ENCODE measurements around the gene EML4. TPM values are rescaled to one million over a fixed set of nuclear protein-coding genes. Genes with fewer than 3 reads are reported as not detected.

EML4 gene
- total RNA-seq, 1 experiment from 2014 or later = 68.2 TPM

GRCh38 chr2:42243297-42243696 lies 74.1 kb downstream of the EML4 start:
- H3K4me3 Mint-ChIP-seq (ENCODE audit: low read depth, unreplicated experiment) = no peak overlapping the region
- no peak overlapping the region for H3K27ac Mint-ChIP-seq (ENCODE audit: unreplicated experiment)
- BruUV-seq (replicated peaks) = no TSS peak
- CTCF ChIA-PET = interaction anchor here (0.7 kb wide), 1 partner anchor 15 kb away, joined by 6 read pairs; no protein-coding TSS in a partner anchor
- H3K9me3 Mint-ChIP-seq (ENCODE audit: low read depth, unreplicated experiment) = no peaks in the 10 kb centered on the region
- intact Hi-C loops (cut with micrococcal nuclease; ENCODE audit: unreplicated experiment) = no loop called here
- no peaks in the 10 kb centered on the region for H3K36me3 Mint-ChIP-seq (ENCODE audit: insufficient read depth, unreplicated experiment)
- DNase-seq = no peak
- TF ChIP-seq, protein P1, sequence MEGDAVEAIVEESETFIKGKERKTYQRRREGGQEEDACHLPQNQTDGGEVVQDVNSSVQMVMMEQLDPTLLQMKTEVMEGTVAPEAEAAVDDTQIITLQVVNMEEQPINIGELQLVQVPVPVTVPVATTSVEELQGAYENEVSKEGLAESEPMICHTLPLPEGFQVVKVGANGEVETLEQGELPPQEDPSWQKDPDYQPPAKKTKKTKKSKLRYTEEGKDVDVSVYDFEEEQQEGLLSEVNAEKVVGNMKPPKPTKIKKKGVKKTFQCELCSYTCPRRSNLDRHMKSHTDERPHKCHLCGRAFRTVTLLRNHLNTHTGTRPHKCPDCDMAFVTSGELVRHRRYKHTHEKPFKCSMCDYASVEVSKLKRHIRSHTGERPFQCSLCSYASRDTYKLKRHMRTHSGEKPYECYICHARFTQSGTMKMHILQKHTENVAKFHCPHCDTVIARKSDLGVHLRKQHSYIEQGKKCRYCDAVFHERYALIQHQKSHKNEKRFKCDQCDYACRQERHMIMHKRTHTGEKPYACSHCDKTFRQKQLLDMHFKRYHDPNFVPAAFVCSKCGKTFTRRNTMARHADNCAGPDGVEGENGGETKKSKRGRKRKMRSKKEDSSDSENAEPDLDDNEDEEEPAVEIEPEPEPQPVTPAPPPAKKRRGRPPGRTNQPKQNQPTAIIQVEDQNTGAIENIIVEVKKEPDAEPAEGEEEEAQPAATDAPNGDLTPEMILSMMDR (IDR thresholded peaks at IDR 0.05; ENCODE audit: unreplicated experiment) = no peak
- H3K27me3 Mint-ChIP-seq (ENCODE audit: unreplicated experiment) = no peaks in the 10 kb centered on the region
- H3K4me1 Mint-ChIP-seq (ENCODE audit: low read depth, unreplicated experiment) = peaks cover 42% of the 10 kb centered on the region

DNA sequence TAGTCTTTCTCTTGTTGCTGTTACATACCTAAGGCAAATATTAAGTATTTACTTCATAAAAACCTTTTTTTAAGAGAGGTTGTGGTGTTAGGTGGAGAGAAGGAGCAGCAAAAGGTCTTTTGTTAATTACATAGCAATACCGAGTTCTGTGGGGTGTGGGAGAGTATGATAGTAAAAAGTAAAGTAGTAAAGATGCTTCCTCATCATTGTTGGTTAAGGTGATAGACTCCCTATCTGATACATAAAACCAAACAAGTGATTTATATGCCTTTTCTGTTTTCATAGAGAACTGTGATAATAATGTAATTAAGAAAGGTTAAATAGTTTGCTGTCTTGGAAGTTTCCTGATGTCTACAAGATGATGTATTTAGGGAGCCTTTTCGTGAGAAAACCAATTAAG lies 75.4 kb downstream of the EML4 start:
- no peaks in the 10 kb centered on the region for H3K27me3 Mint-ChIP-seq (ENCODE audit: unreplicated experiment)
- DNase-seq = no peak
- intact Hi-C loops (cut with micrococcal nuclease; ENCODE audit: unreplicated experiment) = no loop called here
- peaks cover 32% of the 10 kb centered on the region for H3K4me1 Mint-ChIP-seq (ENCODE audit: low read depth, unreplicated experiment)
- H3K4me3 Mint-ChIP-seq (ENCODE audit: low read depth, unreplicated experiment) = no peak overlapping the region
- TF ChIP-seq, protein P1 (IDR thresholded peaks at IDR 0.05; ENCODE audit: unreplicated experiment) = no peak
- H3K9me3 Mint-ChIP-seq (ENCODE audit: low read depth, unreplicated experiment) = no peaks in the 10 kb centered on the region
- CTCF ChIA-PET = interaction anchor here (1.0 kb wide), 1 partner anchor 74 kb away, joined by 3 read pairs; no protein-coding TSS in a partner anchor
- no peaks in the 10 kb centered on the region for H3K36me3 Mint-ChIP-seq (ENCODE audit: insufficient read depth, unreplicated experiment)
- BruUV-seq (replicated peaks) = no TSS peak
- H3K27ac Mint-ChIP-seq (ENCODE audit: unreplicated experiment) = no peak overlapping the region

DNA sequence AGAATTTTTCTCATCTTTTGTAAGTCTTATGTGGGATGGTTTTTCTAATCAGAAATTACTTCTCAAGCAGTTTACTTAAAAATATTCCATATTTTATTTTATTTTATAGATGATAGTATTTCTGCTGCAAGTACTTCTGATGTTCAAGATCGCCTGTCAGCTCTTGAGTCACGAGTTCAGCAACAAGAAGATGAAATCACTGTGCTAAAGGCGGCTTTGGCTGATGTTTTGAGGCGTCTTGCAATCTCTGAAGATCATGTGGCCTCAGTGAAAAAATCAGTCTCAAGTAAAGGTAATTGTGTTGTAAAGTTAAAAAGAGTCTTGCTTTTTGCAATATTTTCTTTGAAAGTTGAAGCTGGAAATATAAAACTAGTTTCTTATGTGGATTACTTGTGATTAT lies 76.2 kb downstream of the EML4 start:
- H3K27me3 Mint-ChIP-seq (ENCODE audit: unreplicated experiment) = no peaks in the 10 kb centered on the region
- BruUV-seq (replicated peaks) = no TSS peak
- H3K9me3 Mint-ChIP-seq (ENCODE audit: low read depth, unreplicated experiment) = no peaks in the 10 kb centered on the region
- TF ChIP-seq, protein P1 (IDR thresholded peaks at IDR 0.05; ENCODE audit: unreplicated experiment) = no peak
- peaks cover 31% of the 10 kb centered on the region for H3K4me1 Mint-ChIP-seq (ENCODE audit: low read depth, unreplicated experiment)
- no peak overlapping the region for H3K4me3 Mint-ChIP-seq (ENCODE audit: low read depth, unreplicated experiment)
- CTCF ChIA-PET = interaction anchor here (0.6 to 1.0 kb wide), 2 partner anchors 16 to 74 kb away, joined by 3 read pairs; no protein-coding TSS in a partner anchor
- DNase-seq = no peak
- H3K27ac Mint-ChIP-seq (ENCODE audit: unreplicated experiment) = no peak overlapping the region
- H3K36me3 Mint-ChIP-seq (ENCODE audit: insufficient read depth, unreplicated experiment) = no peaks in the 10 kb centered on the region
- intact Hi-C loops (cut with micrococcal nuclease; ENCODE audit: unreplicated experiment) = no loop called here

DNA sequence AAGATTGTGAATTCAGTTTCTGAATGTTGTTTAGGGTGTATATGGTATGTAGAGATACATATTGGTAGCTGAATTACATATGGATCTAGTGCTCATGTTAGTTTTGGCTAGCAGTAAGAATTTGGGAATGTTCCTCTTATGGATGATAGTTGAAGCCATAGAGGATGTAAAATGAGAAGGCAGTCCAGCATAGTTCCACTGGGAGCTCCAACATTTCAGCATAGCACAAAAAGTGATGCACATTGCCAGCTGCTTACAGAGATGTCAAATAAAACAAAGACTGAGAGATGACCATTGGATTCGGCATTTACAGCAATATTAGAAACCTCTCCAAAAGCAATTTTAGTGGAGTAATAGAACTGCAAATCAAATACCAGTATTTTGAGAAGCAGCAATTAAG lies 77.4 kb downstream of the EML4 start:
- H3K4me1 Mint-ChIP-seq (ENCODE audit: low read depth, unreplicated experiment) = peaks cover 31% of the 10 kb centered on the region
- DNase-seq = no peak
- TF ChIP-seq, protein P1 (IDR thresholded peaks at IDR 0.05; ENCODE audit: unreplicated experiment) = no peak
- BruUV-seq (replicated peaks) = no TSS peak
- H3K27ac Mint-ChIP-seq (ENCODE audit: unreplicated experiment) = no peak overlapping the region
- intact Hi-C loops (cut with micrococcal nuclease; ENCODE audit: unreplicated experiment) = no loop called here
- H3K9me3 Mint-ChIP-seq (ENCODE audit: low read depth, unreplicated experiment) = no peaks in the 10 kb centered on the region
- CTCF ChIA-PET = no interaction called here
- H3K27me3 Mint-ChIP-seq (ENCODE audit: unreplicated experiment) = no peaks in the 10 kb centered on the region
- no peak overlapping the region for H3K4me3 Mint-ChIP-seq (ENCODE audit: low read depth, unreplicated experiment)
- no peaks in the 10 kb centered on the region for H3K36me3 Mint-ChIP-seq (ENCODE audit: insufficient read depth, unreplicated experiment)

All from Calu3 (cell line).